SH-SY5Y (cell line): ENCODE measurements around the gene OR7A5.
"Not testable (repeated sequence)": the region's sequence is repeated elsewhere in the genome, so short reads cannot be mapped to it uniquely, and the experiment has no call there.

ENCODE experiments used
- GATA2 ChIP-seq: IDR thresholded peaks from 2 replicates; pipeline ENCODE4 v1.6.1; 2011; ENCODE audit warnings: mild to moderate bottlenecking, low read depth, low read length
- GATA3 ChIP-seq: IDR thresholded peaks from 2 replicates; pipeline ENCODE4 v1.6.1; 2011; ENCODE audit warnings: low read depth, mild to moderate bottlenecking, low read length, moderate library complexity

OR7A5 gene

GRCh38 chr19:14809272-14810057 is 25.5 kb downstream of the OR7A5 start:
- no peak for TF ChIP-seq GATA2
- no peak for TF ChIP-seq GATA3

GRCh38 chr19:14804765-14805164 is 30.2 kb downstream of the OR7A5 start:
- TF ChIP-seq GATA3 (no peak), GATA2 (no peak)

GRCh38 chr19:14798760-14799159 is 36.2 kb downstream of the OR7A5 start:
- TF ChIP-seq GATA2 (no peak), GATA3 (no peak)

- TF ChIP-seq GATA2 (no peak), GATA3 (no peak)
These were observed 39.0 kb downstream of the OR7A5 start for GRCh38 chr19:14796021-14796420.

DNA sequence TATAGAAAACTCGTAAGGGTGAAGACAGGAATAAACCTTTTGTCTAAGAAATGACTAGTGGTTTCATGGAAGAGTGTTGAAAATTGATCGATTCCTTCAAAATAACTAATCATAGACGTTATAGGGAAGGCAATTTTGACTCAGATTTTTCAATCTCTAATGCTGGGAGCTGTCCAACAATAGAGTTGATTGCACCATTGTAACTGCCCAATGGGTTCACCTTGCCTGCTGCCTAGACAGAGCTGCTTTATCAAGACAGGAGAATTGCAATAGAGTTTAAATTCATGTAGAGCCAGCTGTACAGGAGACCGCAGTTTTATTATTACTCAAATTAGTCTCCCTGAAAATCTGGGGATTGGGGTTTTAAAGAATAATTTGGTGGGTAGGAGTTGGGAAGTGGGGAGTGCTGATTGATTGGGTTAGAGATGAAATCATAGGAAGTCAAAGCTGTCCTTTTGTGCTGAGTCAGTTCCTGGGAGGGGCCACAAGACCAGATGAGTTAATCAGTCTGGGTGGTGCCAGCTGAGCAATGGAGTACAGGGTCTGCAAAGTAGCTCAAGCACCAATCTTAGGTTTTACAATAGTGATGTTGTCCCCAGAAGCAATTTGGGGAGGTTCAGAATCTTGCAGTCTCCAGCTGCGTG is 39.8 kb downstream of the OR7A5 start:
- TF ChIP-seq GATA3 (no peak), GATA2 (no peak)

DNA sequence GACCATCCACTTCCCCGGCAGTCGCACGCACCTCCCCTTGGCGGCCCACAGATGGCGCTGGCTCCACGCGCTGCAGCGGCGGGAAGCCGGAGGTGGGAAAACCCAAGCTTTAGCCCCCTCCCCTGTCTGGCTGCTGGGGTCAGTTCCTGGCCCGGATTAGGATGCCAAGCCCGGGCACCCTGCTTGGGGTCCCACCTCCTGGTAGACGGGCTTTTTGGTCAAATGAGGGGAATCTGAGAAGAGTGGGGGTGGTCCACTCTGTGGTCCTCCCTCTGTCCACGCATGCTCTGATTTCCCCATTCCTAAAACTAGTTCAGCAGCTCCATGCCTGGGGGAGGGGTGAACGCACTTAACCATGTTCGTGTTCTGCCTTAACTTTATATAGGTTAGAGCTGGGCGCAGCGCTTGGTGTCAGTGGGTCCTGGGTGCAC is 48.5 kb downstream of the OR7A5 start:
- TF ChIP-seq GATA3 (no peak), GATA2 (no peak)

DNA sequence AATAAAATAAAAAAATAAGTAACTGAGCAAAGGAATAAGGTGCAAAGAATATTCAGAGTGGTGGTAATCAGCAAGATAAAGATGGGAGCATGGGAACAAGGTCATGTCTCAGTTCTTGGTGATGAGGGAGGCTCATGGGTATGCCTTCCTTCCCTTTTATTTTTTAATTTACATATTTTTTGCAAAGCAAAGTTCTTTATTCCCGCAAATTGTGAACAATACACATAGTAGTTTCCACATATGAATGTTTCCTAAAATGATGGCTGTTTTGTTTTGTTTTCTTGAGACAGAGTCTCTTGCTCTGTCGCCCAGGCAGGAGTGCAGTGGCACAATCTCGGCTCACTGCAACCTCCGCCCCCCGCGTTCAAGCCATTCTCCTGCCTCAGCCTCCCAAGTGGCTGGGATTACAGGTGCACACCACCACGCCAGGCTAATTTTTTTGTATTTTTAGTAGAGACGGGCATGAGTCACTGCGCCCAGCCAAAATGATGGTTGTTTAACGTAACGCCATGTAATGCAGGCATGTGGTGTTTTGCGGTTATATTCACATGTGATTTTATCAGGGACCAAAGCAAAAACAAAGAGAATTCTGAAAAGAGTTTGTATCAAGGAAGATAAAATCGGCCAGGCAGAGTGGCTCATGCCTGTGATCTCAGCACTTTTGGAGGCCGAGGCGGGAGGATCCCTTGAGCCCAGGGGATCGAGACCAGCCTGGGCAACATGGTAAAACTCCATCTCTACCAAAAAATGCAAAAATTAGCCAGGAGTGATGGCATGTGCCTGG is 52.2 kb downstream of the OR7A5 start:
- TF ChIP-seq GATA3 (no peak), GATA2 (no peak)

- TF ChIP-seq GATA2 (no peak), GATA3 (no peak)
These were observed 55.8 kb downstream of the OR7A5 start for GRCh38 chr19:14779151-14779550.

- TF ChIP-seq GATA2, GATA3: not testable (repeated sequence)
These were observed 56.7 kb downstream of the OR7A5 start, which contains the start of gene ADGRE2 for GRCh38 chr19:14778110-14778845. ADGRE2 (minus strand) TSS chr19:14778560; CDS start chr19:14776756, 1,804 bp downstream.
